PC-3 (cell line): Measurements from ENCODE around the gene KRCC1.

ENCODE experiments used
- CTCF ChIP-seq: fragments of 300-600 bp; sonication (generic); conservative IDR thresholded peaks from 2 replicates; pipeline ENCODE4 v1.5.1; 2017; ENCODE audit warnings: antibody characterized with exemption, low read depth, mild to moderate bottlenecking, low read length
- EZH2 ChIP-seq: fragments of 300-600 bp; sonication (generic); IDR thresholded peaks from one replicate; pipeline ENCODE4 v1.6.1; 2017; ENCODE audit warnings: antibody characterized with exemption, mild to moderate bottlenecking, low read length; ENCODE audit not compliant: unreplicated experiment
- EZH2phosphoT487 ChIP-seq: fragments of 300-600 bp; sonication (generic); IDR thresholded peaks from 2 replicates; pipeline ENCODE4 v1.6.1; 2018; ENCODE audit warnings: mild to moderate bottlenecking, antibody characterized with exemption, low read length, borderline replicate concordance

- TF ChIP-seq EZH2 (no peak), CTCF (no peak), EZH2phosphoT487 (no peak)
These were observed 37.2 kb upstream of the KRCC1 start for GRCh38 chr2:88092773-88093172.
